Measurements from ENCODE around the gene COL6A5. TPM values are rescaled to one million over a fixed set of nuclear protein-coding genes. Genes with fewer than 3 reads are reported as not detected.
"Not testable (repeated sequence)": the region's sequence is repeated elsewhere in the genome, so short reads cannot be mapped to it uniquely, and the experiment has no call there.

The COL6A5 gene
- total and polyA plus RNA-seq, 12 donors, result not detected

GRCh38 chr3:130442284-130442683, 96.8 kb downstream of the COL6A5 start:
- no peak for TF ChIP-seq CTCF (IDR thresholded peaks at IDR 0.05)
- WGBS, 2 donors, result 25 to 35% methylated on average over 1 of the region's 1 CpG
- H3K27me3 ChIP-seq, result no peaks in the 10 kb centered on the region
- no peaks in the 10 kb centered on the region for H3K36me3 ChIP-seq
- DNase-seq (no peak), ATAC-seq (no peak)
- H3K4me3 ChIP-seq, result no peak overlapping the region
- H3K27ac ChIP-seq, result no peak overlapping the region
- H3K4me1 ChIP-seq, result no peaks in the 10 kb centered on the region
- no peaks in the 10 kb centered on the region for H3K9me3 ChIP-seq
- intact Hi-C loops (cut with DNase I), result no loop called here

GRCh38 chr3:130446840-130447239, 101.4 kb downstream of the COL6A5 start:
- ATAC-seq; H3K4me1 ChIP-seq; H3K36me3 ChIP-seq; H3K27ac ChIP-seq; DNase-seq; intact Hi-C loops (cut with DNase I); H3K27me3 ChIP-seq; H3K4me3 ChIP-seq; H3K9me3 ChIP-seq: not testable (repeated sequence)
- 69 to 73% methylated on average over 6 of the region's 6 CpGs for WGBS, 2 donors

- intact Hi-C loops (cut with DNase I); H3K27me3 ChIP-seq; H3K4me1 ChIP-seq; ATAC-seq; H3K27ac ChIP-seq; H3K4me3 ChIP-seq; H3K36me3 ChIP-seq; H3K9me3 ChIP-seq; DNase-seq: not testable (repeated sequence)
- WGBS, 2 donors, result 57 to 61% methylated on average over 8 of the region's 8 CpGs
These were observed 102.7 kb downstream of the COL6A5 start for GRCh38 chr3:130448155-130448554.

GRCh38 chr3:130456540-130456939, 111.1 kb downstream of the COL6A5 start:
- H3K4me3 ChIP-seq, result no peak overlapping the region
- no peaks in the 10 kb centered on the region for H3K27me3 ChIP-seq
- H3K4me1 ChIP-seq, result no peaks in the 10 kb centered on the region
- DNase-seq, result no peak
- no peak for TF ChIP-seq CTCF (IDR thresholded peaks at IDR 0.05)
- intact Hi-C loops (cut with DNase I), result no loop called here
- H3K9me3 ChIP-seq, result peaks cover 0 to 3% (median 0%) of the 10 kb centered on the region in 11 donors
- no peaks in the 10 kb centered on the region for H3K36me3 ChIP-seq
- WGBS, 2 donors, result 57 to 59% methylated on average over 1 of the region's 1 CpG
- H3K27ac ChIP-seq, result no peak overlapping the region
- ATAC-seq, result no peak

GRCh38 chr3:130457671-130458070, 112.2 kb downstream of the COL6A5 start:
- no peaks in the 10 kb centered on the region for H3K4me1 ChIP-seq
- H3K27ac ChIP-seq, result no peak overlapping the region
- H3K9me3 ChIP-seq, result peaks cover 0 to under 1% (median 0%) of the 10 kb centered on the region in 11 donors
- DNase-seq, result no peak
- no peak overlapping the region for H3K4me3 ChIP-seq
- TF ChIP-seq CTCF (IDR thresholded peaks at IDR 0.05), result no peak
- no peaks in the 10 kb centered on the region for H3K27me3 ChIP-seq
- intact Hi-C loops (cut with DNase I), result no loop called here
- ATAC-seq, result no peak
- no peaks in the 10 kb centered on the region for H3K36me3 ChIP-seq
- WGBS, 2 donors, result 37 to 58% methylated on average over 1 of the region's 1 CpG

- H3K27ac ChIP-seq, result no peak overlapping the region
- no peaks in the 10 kb centered on the region for H3K27me3 ChIP-seq
- H3K4me3 ChIP-seq, result no peak overlapping the region
- intact Hi-C loops (cut with DNase I), result no loop called here
- TF ChIP-seq CTCF (IDR thresholded peaks at IDR 0.05), result no peak
- DNase-seq (no peak), ATAC-seq (no peak)
- H3K36me3 ChIP-seq, result no peaks in the 10 kb centered on the region
- no peaks in the 10 kb centered on the region for H3K9me3 ChIP-seq
- H3K4me1 ChIP-seq, result no peaks in the 10 kb centered on the region
These were observed 114.5 kb downstream of the COL6A5 start for GRCh38 chr3:130459944-130460343.
